Erythroblast (primary cell): ENCODE measurements around the gene RPS6KA1.
"Not testable (repeated sequence)": the region's sequence is repeated elsewhere in the genome, so short reads cannot be mapped to it uniquely, and the experiment has no call there.

Source experiments
- DNase-seq, 2 experiments: peaks; one replicate each; lab custom pipeline; 2025; lab: John Stamatoyannopoulos, UW
- GATA1 ChIP-seq: IDR thresholded peaks from 2 replicates; pipeline ENCODE4 v1.6.1; 2011; ENCODE audit warnings: low read depth, mild to moderate bottlenecking, control low read depth, low read length, moderate library complexity
- POLR2A ChIP-seq: IDR thresholded peaks from 2 replicates; pipeline ENCODE4 v1.6.1; 2011; ENCODE audit warnings: mild to moderate bottlenecking, low read length

Gene RPS6KA1

GRCh38 chr1:26582836-26583460, 53.4 kb downstream of the RPS6KA1 start:
- no peak for DNase-seq
- TF ChIP-seq GATA1 (no peak), POLR2A (no peak)

DNA sequence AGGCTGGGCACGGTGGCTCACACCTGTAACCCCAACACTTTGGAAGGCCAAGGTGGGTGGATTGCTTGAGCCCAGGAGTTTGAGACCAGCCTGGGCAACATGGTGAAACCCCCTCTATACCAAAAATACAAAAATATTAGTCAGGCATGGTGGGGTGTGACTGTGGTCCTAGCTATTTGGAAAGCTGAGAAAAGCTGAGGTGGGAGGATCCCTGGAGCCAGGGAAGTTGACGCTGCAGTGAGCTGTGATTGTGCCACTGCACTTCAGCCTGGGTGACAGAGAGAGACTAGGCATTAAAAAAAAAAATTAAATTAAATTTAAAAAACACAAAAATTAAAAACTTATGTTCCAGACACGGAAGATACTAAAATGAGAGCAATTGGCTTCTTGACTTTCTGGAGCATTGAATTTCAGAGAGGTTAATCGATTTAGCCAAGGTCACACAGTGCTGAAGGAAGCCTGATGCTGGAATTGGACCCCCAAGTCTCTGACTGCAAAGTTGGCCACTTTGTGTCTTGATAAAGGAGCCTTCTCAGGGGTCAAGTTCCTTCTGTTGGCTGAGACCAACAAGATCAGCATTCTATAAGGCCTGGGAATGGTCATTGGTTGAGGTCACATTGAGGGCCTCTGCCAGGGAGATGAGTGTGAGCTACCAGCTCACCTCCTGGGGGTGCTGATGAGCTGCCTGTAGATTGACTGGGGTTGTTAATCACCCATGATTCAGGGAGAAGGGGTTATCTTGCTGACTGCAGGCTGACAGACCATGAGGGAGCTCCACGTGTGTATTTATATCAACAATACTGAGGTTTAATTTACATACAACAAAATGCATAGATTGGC, 54.3 kb downstream of the RPS6KA1 start:
- TF ChIP-seq GATA1 = no peak
- TF ChIP-seq POLR2A = no peak
- DNase-seq = peak; percentile 76 to 87

- not testable (repeated sequence) for DNase-seq
These were observed 55.0 kb downstream of the RPS6KA1 start for GRCh38 chr1:26584588-26584987.

DNA sequence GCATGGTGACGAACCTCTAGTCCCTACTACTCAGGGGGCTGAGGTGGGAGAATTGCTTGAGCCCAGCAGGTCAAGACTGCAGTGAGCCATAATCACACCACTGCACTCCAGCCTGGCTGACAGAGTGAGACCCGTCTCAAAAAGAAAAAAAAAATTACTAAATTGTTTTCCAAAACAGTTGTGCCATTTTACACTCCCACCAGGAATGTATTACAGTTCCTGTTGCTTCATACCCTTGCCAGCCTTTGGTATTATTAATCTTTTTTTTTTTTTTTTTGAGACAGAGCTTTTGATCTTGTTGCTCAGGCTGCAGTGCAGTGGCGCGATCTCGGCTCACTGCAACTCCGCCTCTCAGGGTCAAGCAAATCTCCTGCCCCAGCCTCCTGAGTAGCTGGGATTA, 55.9 kb downstream of the RPS6KA1 start:
- DNase-seq = no peak
- TF ChIP-seq GATA1 = no peak
- TF ChIP-seq POLR2A = no peak

DNA sequence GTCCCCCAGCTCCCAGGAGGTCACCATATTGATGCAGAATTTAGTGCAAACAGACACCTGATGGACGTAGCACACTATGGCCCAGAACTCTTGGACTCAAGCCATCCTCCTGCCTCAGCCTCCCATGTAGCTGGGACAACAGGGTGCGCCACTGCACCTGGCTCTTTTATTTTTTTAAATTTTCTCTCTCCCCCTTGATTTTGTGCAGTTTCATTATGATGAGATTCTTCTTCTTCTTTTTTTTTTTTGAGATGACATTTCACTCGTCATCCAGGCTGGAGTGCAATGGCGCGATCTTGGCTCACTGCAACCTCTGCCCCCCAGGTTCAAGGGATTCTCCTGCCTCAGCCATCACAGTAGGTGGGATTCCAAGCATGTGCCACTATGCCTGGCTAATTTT, 63.8 kb downstream of the RPS6KA1 start:
- no peak for TF ChIP-seq POLR2A
- TF ChIP-seq GATA1 = no peak
- DNase-seq = no peak

DNA sequence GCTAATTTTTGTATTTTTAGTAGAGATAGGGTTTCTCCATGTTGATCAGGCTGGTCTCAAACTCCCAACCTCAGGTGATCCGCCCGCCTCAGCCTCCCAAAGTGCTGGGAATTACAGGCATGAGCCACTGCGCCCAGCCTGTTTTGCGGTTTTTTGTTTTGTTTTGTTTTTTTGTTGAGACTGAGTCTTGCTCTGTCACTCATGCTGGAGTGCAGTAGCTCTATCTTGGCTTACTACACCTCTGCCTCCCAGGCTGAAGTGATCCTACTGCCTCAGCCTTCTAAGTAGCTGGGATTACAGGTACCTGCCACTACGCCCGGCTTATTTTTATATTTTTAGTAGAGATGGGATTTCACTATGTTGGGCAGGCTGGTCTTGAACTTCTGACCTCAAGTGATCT, 65.0 kb downstream of the RPS6KA1 start:
- not testable (repeated sequence) for DNase-seq

GRCh38 chr1:26597629-26598039, 68.1 kb downstream of the RPS6KA1 start:
- TF ChIP-seq GATA1 (no peak), POLR2A (no peak)
- DNase-seq = peak in 1 of 2 experiments; percentile 79

DNA sequence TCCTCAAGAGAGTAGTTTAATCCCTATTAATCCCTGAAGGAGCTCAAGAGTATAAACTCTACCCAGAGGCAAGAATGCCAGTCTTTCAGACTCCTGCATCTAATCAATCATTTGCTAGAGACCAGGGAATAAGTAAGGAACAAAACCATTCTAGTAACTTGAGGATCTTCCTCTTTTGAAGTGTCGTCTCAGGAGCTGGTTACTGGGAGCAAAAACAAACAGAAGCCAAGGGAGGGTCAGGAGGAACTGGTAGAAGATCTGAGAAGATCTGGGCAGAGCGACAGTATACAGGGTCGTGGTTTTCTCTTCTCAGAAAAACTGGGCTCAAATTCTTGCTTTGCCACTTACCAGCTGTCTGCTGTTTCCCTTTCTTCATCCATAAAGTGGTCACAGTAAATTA, 69.3 kb downstream of the RPS6KA1 start:
- TF ChIP-seq GATA1 (no peak), POLR2A (no peak)
- DNase-seq = no peak

- peak in 1 of 2 experiments; percentile 85 for DNase-seq
- TF ChIP-seq GATA1 (no peak), POLR2A (no peak)
These were observed 72.9 kb downstream of the RPS6KA1 start for GRCh38 chr1:26602378-26602959.

DNA sequence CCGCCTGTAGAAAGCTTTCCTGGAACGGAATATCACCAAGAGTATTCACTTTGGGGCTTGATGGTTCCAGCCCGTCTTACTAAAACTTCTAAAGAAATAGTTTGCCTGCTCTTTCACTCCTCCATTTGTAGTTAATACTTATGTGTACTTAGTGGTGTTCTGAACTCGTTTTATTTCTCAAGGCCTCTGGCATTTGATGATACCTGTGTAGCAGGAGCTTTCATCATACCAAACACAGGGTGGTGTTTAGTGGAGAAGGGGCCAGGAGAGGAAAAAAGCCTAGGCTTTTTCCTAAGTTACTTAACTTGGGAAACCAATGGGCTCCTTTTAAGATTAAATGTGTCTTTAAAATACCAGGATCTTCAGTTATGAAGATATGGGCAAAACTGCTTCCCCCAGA, 74.3 kb downstream of the RPS6KA1 start:
- no peak for DNase-seq
- TF ChIP-seq POLR2A (no peak), GATA1 (no peak)

- DNase-seq = no peak
- no peak for TF ChIP-seq POLR2A
- no peak for TF ChIP-seq GATA1
These were observed 77.6 kb downstream of the RPS6KA1 start for GRCh38 chr1:26607186-26607585.

- no peak for TF ChIP-seq GATA1
- TF ChIP-seq POLR2A = no peak
- no peak for DNase-seq
These were observed 79.3 kb downstream of the RPS6KA1 start for GRCh38 chr1:26608895-26609294.

DNA sequence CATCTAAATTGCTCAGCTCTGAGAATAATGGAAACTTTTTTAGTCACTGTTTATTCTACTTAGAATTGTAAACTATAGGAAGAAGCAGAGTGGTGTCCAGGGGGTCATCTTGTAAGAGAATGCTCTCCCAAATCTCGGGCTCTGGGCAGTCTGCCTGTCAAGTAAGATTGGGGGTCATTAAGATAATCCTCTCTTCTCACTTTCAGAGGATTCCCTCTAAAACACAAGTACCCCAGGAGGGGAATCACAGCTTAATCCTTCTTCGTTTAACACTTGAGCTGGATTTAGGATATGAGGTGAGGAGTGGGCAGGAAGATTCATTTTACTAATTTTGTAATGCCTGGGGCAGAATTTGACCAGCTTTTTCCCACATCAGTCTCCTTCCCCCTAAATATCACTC, 81.2 kb downstream of the RPS6KA1 start:
- DNase-seq = no peak
- TF ChIP-seq POLR2A = no peak
- no peak for TF ChIP-seq GATA1

DNA sequence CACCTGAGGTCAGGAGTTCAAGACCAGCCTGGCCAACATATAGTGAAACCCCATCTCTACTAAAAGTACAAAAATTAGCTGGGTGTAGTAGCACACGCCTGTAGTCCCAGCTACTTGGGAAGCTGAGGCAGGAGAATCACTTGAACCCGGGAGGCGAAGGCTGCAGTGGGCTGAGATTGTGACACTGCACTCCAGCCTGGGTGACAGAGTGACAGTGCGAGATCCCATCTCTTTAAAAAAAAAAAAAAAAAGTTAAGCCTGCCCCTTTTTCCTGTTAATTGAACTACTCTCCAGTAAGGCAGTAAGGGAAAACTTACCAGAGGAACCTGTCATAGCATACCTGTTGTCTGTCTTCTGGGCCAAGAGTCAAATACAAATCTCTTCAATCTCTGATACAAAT, 83.1 kb downstream of the RPS6KA1 start:
- DNase-seq = peak in 1 of 2 experiments; percentile 61
